GM23338 (cell line): ENCODE data around the gene ADD3. TPM values are rescaled to one million over a fixed set of nuclear protein-coding genes. Genes with fewer than 3 reads are reported as not detected.

Experiments
- ATAC-seq: fragments of 200-7000 bp; cut with Tn5 transposase; 3 replicates; pipeline ENCODE4 v1.9.1; 2020
- DNase-seq: peaks from one replicate; pipeline ENCODE4 v3.0.0-alpha.2; 2015; ENCODE audit warnings: low spot score
- H2AFZ ChIP-seq: fragments of 200-600 bp; sonication (generic); 2 replicates; pipeline ENCODE4 v1.8.0; 2016; ENCODE audit warnings: antibody characterized with exemption, mild to moderate bottlenecking, moderate library complexity
- H3F3A ChIP-seq: fragments of 200-600 bp; sonication (generic); replicated peaks from 2 replicates; pipeline ENCODE4 v1.8.0; 2017; ENCODE audit warnings: antibody characterized with exemption, mixed run types, low read depth
- H3K27ac ChIP-seq: fragments of 200-600 bp; sonication (generic); 2 replicates; pipeline ENCODE4 v1.6.1; 2016; ENCODE audit warnings: low read depth
- H3K27me3 ChIP-seq: fragments of 200-600 bp; sonication (generic); 2 replicates; pipeline ENCODE4 v1.8.0; 2016; ENCODE audit warnings: mild to moderate bottlenecking, mixed run types, moderate library complexity; ENCODE audit not compliant: insufficient read depth
- H3K36me3 ChIP-seq: fragments of 200-600 bp; sonication (generic); 2 replicates; pipeline ENCODE4 v1.8.0; 2016; ENCODE audit warnings: mild to moderate bottlenecking; ENCODE audit not compliant: insufficient read depth
- H3K4me1 ChIP-seq: fragments of 200-600 bp; sonication (generic); 2 replicates; pipeline ENCODE4 v1.8.0; 2016; ENCODE audit warnings: mild to moderate bottlenecking, moderate library complexity; ENCODE audit not compliant: insufficient read depth
- H3K4me2 ChIP-seq: fragments of 200-600 bp; sonication (generic); 2 replicates; pipeline ENCODE4 v1.7.1; 2017; ENCODE audit warnings: mixed run types
- H3K4me3 ChIP-seq: fragments of 200-600 bp; sonication (generic); 2 replicates; pipeline ENCODE4 v1.6.1; 2016; ENCODE audit warnings: mixed run types
- H3K79me2 ChIP-seq: fragments of 200-600 bp; sonication (generic); replicated peaks from 2 replicates; pipeline ENCODE4 v1.8.0; 2017; ENCODE audit warnings: mild to moderate bottlenecking; ENCODE audit not compliant: insufficient read depth
- H3K9me2 ChIP-seq: fragments of 200-600 bp; sonication (generic); 2 replicates; pipeline ENCODE4 v1.8.0; 2017; ENCODE audit not compliant: insufficient read depth
- H4K20me1 ChIP-seq: fragments of 200-600 bp; sonication (generic); replicated peaks from 2 replicates; pipeline ENCODE4 v1.8.0; 2017; ENCODE audit warnings: mild to moderate bottlenecking; ENCODE audit not compliant: insufficient read depth
- H3K27ac Mint-ChIP-seq: 2 replicates; pipeline ENCODE4 v1.8.0; 2020; ENCODE audit warnings: inconsistent platforms, mild to moderate bottlenecking, moderate library complexity, mixed read lengths
- H3K27me3 Mint-ChIP-seq: 3 replicates; pipeline ENCODE4 v1.8.0; 2022; ENCODE audit warnings: low read depth, mild to moderate bottlenecking, moderate library complexity, mixed read lengths, inconsistent platforms; ENCODE audit not compliant: insufficient read depth, poor library complexity
- H3K36me3 Mint-ChIP-seq: 3 replicates; pipeline ENCODE4 v1.8.0; 2021; ENCODE audit warnings: low read depth, mild to moderate bottlenecking, inconsistent platforms, moderate library complexity, mixed read lengths
- H3K4me1 Mint-ChIP-seq: 3 replicates; pipeline ENCODE4 v1.8.0; 2020; ENCODE audit warnings: mild to moderate bottlenecking, inconsistent platforms, mixed read lengths
- H3K4me3 Mint-ChIP-seq: 3 replicates; pipeline ENCODE4 v1.8.0; 2021; ENCODE audit warnings: moderate library complexity, mild to moderate bottlenecking, inconsistent platforms, mixed read lengths
- H3K9me3 Mint-ChIP-seq: 3 replicates; pipeline ENCODE4 v1.8.0; 2020; ENCODE audit warnings: moderate library complexity, mild to moderate bottlenecking, inconsistent platforms, mixed read lengths
- CREB1 ChIP-seq: fragments of 250-450 bp; sonication (Bioruptor Pico); IDR thresholded peaks from 2 replicates; pipeline ENCODE4 v1.5.0; 2020; ENCODE audit warnings: low read depth, mild to moderate bottlenecking, moderate library complexity
- CTCF ChIP-seq, 2 experiments: fragments of 200-600 bp in 1 of 2; sonication (generic) in 1 of 2; conservative IDR thresholded peaks; 2 replicates each; pipeline versions ENCODE4 v1.5.1 to v1.6.1; 2016 to 2017; ENCODE audit warnings: antibody characterized with exemption in 2 of 2, low read depth in 2 of 2, mild to moderate bottlenecking in 2 of 2, moderate library complexity in 1 of 2
- EZH2 ChIP-seq: fragments of 200-600 bp; sonication (generic); IDR thresholded peaks from one replicate; pipeline ENCODE4 v1.8.0; 2017; ENCODE audit warnings: antibody characterized with exemption, mild to moderate bottlenecking, low read depth; ENCODE audit not compliant: unreplicated experiment
- EZH2phosphoT487 ChIP-seq: fragments of 200-600 bp; sonication (generic); IDR thresholded peaks from one replicate; pipeline ENCODE4 v1.8.1; 2018; ENCODE audit warnings: antibody characterized with exemption; ENCODE audit not compliant: unreplicated experiment
- JUNB ChIP-seq: IDR thresholded peaks from one replicate; pipeline ENCODE4 v1.6.1; 2016; ENCODE audit warnings: antibody characterized with exemption; ENCODE audit not compliant: unreplicated experiment
- NANOG ChIP-seq: IDR thresholded peaks from 2 replicates; pipeline ENCODE4 v1.6.1; 2016; ENCODE audit warnings: antibody characterized with exemption, borderline replicate concordance
- polyA plus RNA-seq: library from polyadenylated mRNA; unstranded; fragments of >200 nt; fragmentation: Nextera tagmentation; extraction: Ambion mirVana; gene quantifications from 2 replicates; pipeline ENCODE4 v1.2.1, GENCODE V29; 2016
- total RNA-seq: library from RNA; depleted of rRNA; stranded (reverse); fragments of >200 nt; shearing (Covaris generic); gene quantifications from 2 replicates; pipeline ENCODE4 v1.2.3, GENCODE V29; 2014
- TF ChIP-seq, protein P1 (sequence below): fragments of 250-450 bp; sonication (Bioruptor Pico); IDR thresholded peaks from 2 replicates; pipeline ENCODE4 v1.5.0; 2020; ENCODE audit warnings: mild to moderate bottlenecking, moderate library complexity

Gene ADD3
- total and polyA plus RNA-seq, 2 experiments from 2014 or later = 68.5 to 767 TPM

GRCh38 chr10:109996766-109997171 lies 11.0 kb upstream of the ADD3 start:
- Histone ChIP-seq H2AFZ (no peak overlapping the region), H3K4me3 (no peak overlapping the region), H3K27ac (no peak overlapping the region), H3K79me2 (no peaks in the 10 kb centered on the region), H3K9me2 (no peaks in the 10 kb centered on the region), H4K20me1 (no peaks in the 10 kb centered on the region), H3K4me1 (peaks cover 28% of the 10 kb centered on the region), H3K4me2 (no peak overlapping the region), H3K36me3 (no peaks in the 10 kb centered on the region), H3K27me3 (no peaks in the 10 kb centered on the region), H3F3A (no peaks in the 10 kb centered on the region)
- Mint-ChIP-seq H3K9me3 (no peaks in the 10 kb centered on the region), H3K36me3 (no peaks in the 10 kb centered on the region), H3K27ac (no peak overlapping the region), H3K27me3 (peaks cover 3% of the 10 kb centered on the region), H3K4me3 (no peak overlapping the region), H3K4me1 (peaks cover 18% of the 10 kb centered on the region)
- ATAC-seq (no peak), DNase-seq (no peak)
- TF ChIP-seq EZH2phosphoT487 (no peak), EZH2 (no peak), CTCF (conservative IDR thresholded peaks at IDR 0.05; ENCODE audit: low read depth in 2 of 2) (no peak)

DNA sequence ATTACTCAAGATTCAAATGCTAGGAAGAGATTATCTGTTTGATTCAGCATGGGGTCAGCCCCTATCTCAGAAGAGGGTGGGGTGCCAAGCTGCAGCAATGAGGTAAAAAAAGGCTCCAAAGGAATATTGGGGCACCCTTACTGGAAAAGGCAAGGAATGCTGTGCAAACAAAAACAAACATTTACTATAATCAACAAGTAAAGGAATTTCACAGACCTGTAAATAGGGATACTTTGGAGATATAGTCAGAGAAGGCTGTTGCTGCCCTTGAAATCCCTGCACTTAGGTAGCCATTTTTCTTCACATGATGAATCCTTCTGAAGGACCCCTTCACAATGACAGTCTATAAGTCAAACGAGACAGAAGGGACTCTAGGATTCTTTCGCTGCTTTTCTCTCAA lies 10.6 kb upstream of the ADD3 start:
- Histone ChIP-seq H3K27ac (no peak overlapping the region), H3K27me3 (no peaks in the 10 kb centered on the region), H2AFZ (no peak overlapping the region), H3F3A (no peaks in the 10 kb centered on the region), H4K20me1 (no peaks in the 10 kb centered on the region), H3K79me2 (no peaks in the 10 kb centered on the region), H3K36me3 (no peaks in the 10 kb centered on the region), H3K4me2 (no peak overlapping the region), H3K4me3 (no peak overlapping the region), H3K9me2 (no peaks in the 10 kb centered on the region), H3K4me1 (peaks cover 28% of the 10 kb centered on the region)
- Mint-ChIP-seq H3K4me1 (peaks cover 18% of the 10 kb centered on the region), H3K9me3 (no peaks in the 10 kb centered on the region), H3K36me3 (no peaks in the 10 kb centered on the region), H3K4me3 (no peak overlapping the region), H3K27ac (no peak overlapping the region), H3K27me3 (peaks cover 3% of the 10 kb centered on the region)
- ATAC-seq (no peak), DNase-seq (no peak)
- TF ChIP-seq EZH2 = no peak

DNA sequence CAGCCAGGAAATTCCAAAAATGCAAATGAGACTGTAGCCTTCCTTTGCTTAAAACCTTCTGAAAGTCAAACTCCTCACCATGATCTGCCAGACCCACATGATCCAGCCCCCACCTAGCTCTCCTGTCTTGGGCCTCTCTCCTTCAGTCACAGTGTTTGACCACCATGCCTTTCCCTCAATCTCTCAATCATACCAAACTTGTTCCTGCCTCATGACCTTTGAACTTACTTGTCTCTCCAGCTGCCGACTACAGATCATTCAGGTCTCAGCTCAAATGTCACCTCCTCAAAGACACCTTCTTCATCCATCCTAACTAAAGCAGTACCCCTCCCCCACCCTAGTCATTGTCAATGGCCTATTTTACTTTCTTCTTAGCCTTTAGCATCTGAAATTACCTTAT lies 9.3 kb upstream of the ADD3 start:
- no peak overlapping the region for H3K4me3 Mint-ChIP-seq
- no peak for TF ChIP-seq CTCF (conservative IDR thresholded peaks at IDR 0.05; ENCODE audit: low read depth in 2 of 2)
- TF ChIP-seq, protein P1, sequence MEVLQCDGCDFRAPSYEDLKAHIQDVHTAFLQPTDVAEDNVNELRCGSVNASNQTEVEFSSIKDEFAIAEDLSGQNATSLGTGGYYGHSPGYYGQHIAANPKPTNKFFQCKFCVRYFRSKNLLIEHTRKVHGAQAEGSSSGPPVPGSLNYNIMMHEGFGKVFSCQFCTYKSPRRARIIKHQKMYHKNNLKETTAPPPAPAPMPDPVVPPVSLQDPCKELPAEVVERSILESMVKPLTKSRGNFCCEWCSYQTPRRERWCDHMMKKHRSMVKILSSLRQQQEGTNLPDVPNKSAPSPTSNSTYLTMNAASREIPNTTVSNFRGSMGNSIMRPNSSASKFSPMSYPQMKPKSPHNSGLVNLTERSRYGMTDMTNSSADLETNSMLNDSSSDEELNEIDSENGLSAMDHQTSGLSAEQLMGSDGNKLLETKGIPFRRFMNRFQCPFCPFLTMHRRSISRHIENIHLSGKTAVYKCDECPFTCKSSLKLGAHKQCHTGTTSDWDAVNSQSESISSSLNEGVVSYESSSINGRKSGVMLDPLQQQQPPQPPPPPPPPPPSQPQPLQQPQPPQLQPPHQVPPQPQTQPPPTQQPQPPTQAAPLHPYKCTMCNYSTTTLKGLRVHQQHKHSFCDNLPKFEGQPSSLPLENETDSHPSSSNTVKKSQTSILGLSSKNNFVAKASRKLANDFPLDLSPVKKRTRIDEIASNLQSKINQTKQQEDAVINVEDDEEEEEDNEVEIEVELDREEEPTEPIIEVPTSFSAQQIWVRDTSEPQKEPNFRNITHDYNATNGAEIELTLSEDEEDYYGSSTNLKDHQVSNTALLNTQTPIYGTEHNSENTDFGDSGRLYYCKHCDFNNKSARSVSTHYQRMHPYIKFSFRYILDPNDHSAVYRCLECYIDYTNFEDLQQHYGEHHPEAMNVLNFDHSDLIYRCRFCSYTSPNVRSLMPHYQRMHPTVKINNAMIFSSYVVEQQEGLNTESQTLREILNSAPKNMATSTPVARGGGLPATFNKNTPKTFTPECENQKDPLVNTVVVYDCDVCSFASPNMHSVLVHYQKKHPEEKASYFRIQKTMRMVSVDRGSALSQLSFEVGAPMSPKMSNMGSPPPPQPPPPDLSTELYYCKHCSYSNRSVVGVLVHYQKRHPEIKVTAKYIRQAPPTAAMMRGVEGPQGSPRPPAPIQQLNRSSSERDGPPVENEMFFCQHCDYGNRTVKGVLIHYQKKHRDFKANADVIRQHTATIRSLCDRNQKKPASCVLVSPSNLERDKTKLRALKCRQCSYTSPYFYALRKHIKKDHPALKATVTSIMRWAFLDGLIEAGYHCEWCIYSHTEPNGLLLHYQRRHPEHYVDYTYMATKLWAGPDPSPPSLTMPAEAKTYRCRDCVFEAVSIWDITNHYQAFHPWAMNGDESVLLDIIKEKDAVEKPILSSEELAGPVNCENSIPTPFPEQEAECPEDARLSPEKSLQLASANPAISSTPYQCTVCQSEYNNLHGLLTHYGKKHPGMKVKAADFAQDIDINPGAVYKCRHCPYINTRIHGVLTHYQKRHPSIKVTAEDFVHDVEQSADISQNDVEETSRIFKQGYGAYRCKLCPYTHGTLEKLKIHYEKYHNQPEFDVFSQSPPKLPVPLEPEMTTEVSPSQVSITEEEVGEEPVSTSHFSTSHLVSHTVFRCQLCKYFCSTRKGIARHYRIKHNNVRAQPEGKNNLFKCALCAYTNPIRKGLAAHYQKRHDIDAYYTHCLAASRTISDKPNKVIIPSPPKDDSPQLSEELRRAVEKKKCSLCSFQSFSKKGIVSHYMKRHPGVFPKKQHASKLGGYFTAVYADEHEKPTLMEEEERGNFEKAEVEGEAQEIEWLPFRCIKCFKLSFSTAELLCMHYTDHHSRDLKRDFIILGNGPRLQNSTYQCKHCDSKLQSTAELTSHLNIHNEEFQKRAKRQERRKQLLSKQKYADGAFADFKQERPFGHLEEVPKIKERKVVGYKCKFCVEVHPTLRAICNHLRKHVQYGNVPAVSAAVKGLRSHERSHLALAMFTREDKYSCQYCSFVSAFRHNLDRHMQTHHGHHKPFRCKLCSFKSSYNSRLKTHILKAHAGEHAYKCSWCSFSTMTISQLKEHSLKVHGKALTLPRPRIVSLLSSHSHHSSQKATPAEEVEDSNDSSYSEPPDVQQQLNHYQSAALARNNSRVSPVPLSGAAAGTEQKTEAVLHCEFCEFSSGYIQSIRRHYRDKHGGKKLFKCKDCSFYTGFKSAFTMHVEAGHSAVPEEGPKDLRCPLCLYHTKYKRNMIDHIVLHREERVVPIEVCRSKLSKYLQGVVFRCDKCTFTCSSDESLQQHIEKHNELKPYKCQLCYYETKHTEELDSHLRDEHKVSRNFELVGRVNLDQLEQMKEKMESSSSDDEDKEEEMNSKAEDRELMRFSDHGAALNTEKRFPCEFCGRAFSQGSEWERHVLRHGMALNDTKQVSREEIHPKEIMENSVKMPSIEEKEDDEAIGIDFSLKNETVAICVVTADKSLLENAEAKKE = no peak
- TF ChIP-seq NANOG = no peak
- TF ChIP-seq JUNB = no peak
- no peak for TF ChIP-seq CREB1 (CRISPR knock-in tag)

More for the DNA sequence above, 9.3 kb upstream of the ADD3 start:
- H3K36me3 ChIP-seq = no peaks in the 10 kb centered on the region
- ATAC-seq = no peak
- Mint-ChIP-seq H3K9me3 (no peaks in the 10 kb centered on the region), H3K36me3 (no peaks in the 10 kb centered on the region), H3K27me3 (peaks cover 5% of the 10 kb centered on the region), H3K27ac (0 out of 2 replicates have a peak overlapping the region, but pooled peaks have one; percentile 3), H3K4me1 (peaks cover 26% of the 10 kb centered on the region)
- H3K79me2 ChIP-seq = no peaks in the 10 kb centered on the region
- H3K9me2 ChIP-seq = no peaks in the 10 kb centered on the region
- H4K20me1 ChIP-seq = no peaks in the 10 kb centered on the region
- H3K4me2 ChIP-seq = no peak overlapping the region
- H3K27ac ChIP-seq = no peak overlapping the region
- no peak overlapping the region for H3K4me3 ChIP-seq
- H3F3A ChIP-seq = no peaks in the 10 kb centered on the region
- DNase-seq = no peak
- no peak overlapping the region for H2AFZ ChIP-seq
- no peaks in the 10 kb centered on the region for H3K27me3 ChIP-seq
- H3K4me1 ChIP-seq = peaks cover 37% of the 10 kb centered on the region
